GM21619 (cell line): ENCODE measurements around the gene POU5F1.
"Not testable (repeated sequence)": the region's sequence is repeated elsewhere in the genome, so short reads cannot be mapped to it uniquely, and the experiment has no call there.

Source experiments
- ATAC-seq: cut with Tn5 transposase; IDR thresholded peaks from one replicate; pipeline ENCODE4 v1.9.1; 2021; ENCODE audit not compliant: unreplicated experiment

Gene POU5F1

DNA sequence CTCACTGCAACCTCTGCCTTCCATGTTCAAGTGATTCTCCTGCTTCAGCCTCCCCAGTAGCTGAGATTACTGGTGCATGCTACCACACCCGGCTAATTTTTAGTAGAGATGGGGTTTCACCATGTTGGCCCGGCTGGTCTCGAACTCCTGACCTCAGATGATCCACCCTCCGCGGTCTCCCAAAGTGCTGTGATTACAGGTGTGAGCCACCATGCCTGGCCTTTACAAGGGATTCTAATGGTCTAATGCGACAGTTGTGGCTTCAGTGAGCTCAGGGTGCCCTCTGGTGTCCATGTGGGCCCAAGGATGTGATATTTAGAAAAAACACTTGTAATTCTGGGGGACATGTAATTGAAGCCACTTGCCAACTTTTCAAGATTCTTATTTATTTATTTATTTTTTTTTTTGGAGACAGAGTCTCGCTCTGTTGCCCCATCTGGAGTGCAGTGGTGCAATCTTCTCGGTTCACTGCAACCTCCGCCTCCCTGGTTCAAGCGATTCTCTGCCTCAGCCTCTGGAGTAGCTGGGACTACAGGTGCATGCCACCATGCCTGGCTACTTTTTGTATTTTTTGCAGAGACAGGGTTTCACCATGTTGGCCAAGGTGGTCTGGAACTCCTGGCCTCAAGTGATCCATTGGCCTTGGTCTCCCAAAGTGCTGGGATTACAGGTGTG, 22.1 kb upstream of the POU5F1 start:
- not testable (repeated sequence) for ATAC-seq

GRCh38 chr6:31190488-31190887, 20.0 kb upstream of the POU5F1 start:
- ATAC-seq = peak; percentile 65

DNA sequence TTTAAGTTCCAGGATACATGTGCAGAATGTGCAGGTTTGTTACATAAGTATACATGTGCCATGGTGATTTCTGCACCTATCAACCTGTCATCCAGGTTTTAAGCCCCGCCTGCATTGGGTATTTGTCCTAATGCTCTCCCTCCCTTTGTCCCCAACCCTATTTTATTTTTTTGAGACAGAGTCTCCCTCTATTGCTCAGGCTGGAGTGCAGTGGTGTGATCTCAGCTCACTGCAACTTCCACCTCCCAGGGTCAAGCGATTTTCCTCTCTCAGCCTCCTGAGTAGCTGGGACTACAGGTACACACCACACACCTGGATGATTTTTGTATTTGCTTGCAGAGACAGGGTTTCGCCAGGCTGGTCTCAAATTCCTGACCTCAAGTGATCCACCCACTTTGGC, 18.7 kb upstream of the POU5F1 start:
- ATAC-seq = not testable (repeated sequence)

DNA sequence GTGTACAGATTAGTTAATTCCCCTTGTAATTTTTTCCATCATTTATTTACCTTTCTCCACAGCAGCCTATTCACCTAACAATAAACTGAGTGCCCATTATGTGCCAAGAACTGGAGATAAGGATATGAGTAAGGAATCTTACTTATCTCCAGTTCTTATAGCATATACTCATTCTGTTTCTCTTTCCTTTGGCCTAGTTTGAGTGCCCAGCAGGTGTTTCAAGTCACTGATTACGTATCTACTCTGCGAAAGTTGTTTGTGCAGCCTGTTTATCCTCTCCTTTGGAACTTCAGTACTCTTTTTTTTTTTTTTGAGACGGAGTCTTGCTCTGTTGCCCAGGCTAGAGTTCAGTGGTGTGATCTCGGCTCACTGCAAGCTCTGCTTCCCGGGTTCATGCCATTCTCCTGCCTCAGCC, 17.3 kb upstream of the POU5F1 start:
- no peak for ATAC-seq

DNA sequence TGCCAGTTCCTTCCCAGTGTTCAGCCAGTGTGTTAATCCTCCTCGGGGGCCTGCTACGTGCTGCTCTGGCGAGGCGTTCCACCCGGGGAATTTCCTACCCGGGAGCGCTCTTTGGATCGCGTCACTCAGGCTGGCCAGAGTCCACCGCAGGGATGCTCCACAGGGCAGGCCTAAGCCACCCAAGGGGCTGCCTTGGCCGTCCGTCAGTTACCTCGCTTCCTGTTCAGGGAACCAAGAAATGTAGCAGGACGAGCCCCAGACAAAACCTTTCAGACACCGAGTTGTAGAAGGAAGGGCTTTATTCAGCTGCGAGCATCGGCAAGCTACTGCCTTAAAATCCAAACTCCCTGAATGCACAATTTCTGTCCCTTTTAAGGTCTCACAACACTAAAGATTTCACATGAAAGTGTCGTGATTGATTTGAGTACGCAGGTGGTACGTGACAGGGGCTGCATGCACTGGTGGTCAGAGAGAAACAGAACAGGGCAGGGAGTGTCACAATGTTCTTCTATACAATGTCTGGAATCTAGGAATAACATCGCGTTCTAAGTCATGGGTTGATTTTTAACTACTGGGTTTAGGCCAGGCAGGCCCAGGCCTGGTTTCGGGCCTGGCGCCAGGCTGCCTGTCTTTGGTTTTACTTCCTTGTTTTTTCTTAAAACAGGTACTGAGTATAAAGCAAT, 15.7 kb upstream of the POU5F1 start:
- ATAC-seq = no peak

DNA sequence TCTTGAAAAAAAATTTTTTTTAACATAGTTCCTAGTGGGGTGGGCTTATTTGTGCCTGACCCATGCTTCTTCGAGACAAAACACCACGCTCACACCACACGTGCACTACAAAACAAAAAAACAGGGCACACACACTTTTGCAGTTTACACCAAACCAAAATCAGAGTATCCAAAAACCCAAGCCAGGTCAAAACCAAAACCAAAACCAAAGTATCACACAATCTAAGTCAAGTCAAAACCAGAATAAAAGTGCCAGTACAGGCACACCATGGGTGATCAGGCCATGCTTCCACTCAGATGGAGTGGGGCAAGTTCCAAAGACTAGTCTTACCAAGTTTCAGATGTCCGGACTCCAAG, 15.2 kb upstream of the POU5F1 start:
- not testable (repeated sequence) for ATAC-seq

- not testable (repeated sequence) for ATAC-seq
Measured at GRCh38 chr6:31183859-31184258, 13.4 kb upstream of the POU5F1 start.

- not testable (repeated sequence) for ATAC-seq
Measured at GRCh38 chr6:31183287-31183686, 12.8 kb upstream of the POU5F1 start.

GRCh38 chr6:31180500-31180899, 10.0 kb upstream of the POU5F1 start:
- ATAC-seq = no peak

- no peak for ATAC-seq
Measured at GRCh38 chr6:31179896-31180295, 9.4 kb upstream of the POU5F1 start.

GRCh38 chr6:31179042-31179386, 8.5 kb upstream of the POU5F1 start:
- no peak for ATAC-seq

DNA sequence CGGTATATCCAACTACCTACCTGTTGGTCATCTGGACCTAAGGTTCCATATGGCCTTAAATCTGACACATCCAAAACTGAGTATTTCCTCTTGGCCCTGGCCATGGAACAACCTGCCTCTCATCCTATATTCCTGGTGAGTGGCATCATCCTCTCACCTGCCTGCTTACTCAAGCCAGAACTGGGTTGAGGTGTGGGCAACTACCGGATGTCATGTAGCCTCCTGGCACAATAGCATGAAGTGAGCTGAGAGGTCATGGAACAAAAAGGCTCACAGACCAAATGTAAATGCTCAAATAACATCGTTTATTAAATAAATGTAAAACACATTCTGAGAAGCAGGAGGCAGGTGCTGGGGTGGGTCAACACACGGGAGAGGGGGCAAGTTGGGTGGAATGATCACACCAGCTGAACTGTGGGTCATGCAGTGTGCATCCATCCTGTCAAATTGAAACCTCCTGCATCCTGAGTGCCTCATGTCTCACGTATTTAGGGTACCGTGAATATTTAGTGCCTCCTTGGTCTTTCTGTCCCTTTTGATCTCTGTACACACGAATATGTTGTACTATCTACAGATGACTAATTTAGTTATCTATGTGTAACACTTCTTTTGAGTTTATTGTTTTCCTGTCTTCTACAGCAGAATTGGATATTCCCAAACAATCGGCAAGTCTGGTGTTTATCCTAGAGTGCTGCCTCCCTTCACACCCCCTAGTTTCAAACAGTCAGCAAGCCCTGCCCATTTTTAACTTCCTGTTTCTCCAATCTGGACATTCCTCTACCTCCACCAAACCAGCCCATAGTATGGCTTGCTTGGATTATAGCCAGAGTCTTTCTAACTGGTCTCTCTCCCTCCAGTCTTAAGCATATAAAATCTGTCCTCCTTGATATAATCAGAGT, 7.9 kb upstream of the POU5F1 start:
- no peak for ATAC-seq

GRCh38 chr6:31175971-31176370, 5.5 kb upstream of the POU5F1 start:
- ATAC-seq = no peak

GRCh38 chr6:31174378-31174777, 3.9 kb upstream of the POU5F1 start:
- ATAC-seq = no peak

DNA sequence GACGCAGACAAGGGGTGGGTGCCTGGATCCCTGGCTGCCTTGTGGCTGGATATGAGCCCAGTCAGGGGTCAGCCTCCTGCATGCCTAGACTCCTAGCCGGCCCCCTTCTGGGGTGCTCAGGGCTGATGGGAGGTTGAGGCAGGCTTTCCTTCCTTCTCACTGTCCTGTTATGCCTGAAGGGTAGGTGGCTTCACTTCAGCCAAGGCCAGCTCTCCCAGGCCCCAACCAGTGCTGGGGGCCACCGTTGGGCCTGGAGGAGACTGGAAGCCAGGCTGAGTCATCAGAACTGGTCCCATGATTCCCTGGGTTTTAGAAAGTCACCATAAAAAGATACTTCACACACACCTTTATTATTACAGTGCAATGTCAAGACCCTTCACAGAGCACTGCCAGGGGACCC, 2.9 kb upstream of the POU5F1 start:
- no peak for ATAC-seq

GRCh38 chr6:31172973-31173384, 2.5 kb upstream of the POU5F1 start:
- no peak for ATAC-seq

- ATAC-seq = no peak
Measured at GRCh38 chr6:31171931-31172905, 1.7 kb upstream of the POU5F1 start.

DNA sequence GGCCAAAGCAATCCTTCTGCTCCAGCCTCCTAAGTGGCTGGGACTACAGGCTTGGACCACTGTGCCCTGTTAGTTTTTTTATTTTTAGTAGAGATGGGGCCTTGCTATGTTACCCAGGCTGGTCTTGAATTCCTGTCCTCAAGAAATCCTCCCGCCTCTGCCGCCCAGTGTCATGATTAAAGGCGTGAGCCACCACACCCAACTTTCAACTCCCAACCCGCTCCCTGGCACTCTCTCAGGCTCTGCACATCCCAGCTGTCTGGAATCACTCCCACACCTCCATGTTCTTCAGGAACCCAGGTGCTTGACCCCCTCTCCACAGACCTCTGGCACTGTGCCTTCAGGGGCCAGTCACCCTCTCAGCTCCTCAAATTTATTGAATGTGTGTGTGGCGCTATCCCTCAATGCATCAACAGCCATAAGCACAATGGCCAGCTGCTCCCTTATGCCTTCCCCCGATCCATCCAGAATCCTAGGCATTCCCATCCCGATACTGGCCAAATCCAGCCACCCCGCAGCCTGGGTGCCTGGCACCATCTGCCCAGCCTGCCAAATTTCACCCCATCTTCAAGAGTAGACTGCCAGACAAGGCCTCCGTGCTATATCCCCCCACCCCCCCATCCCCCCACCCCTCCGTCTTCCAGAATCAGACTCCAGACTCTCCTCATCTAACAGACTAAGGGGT, 647 bp upstream of the POU5F1 start:
- ATAC-seq = no peak

GRCh38 chr6:31169858-31170599, 453 bp downstream of the POU5F1 start:
- ATAC-seq = not testable (repeated sequence)
